OCI-M1 (cell line): ENCODE data around the gene FSIP2.
"Not testable (repeated sequence)": the region's sequence is repeated elsewhere in the genome, so short reads cannot be mapped to it uniquely, and the experiment has no call there.

Experiments used
- DNase-seq: peaks from one replicate; lab custom pipeline; 2025; lab: John Stamatoyannopoulos, UW

Gene FSIP2

GRCh38 chr2:185802926-185803325 lies 64.3 kb downstream of the FSIP2 start:
- DNase-seq = no peak

GRCh38 chr2:185806783-185807182 lies 68.2 kb downstream of the FSIP2 start:
- no peak for DNase-seq

GRCh38 chr2:185807351-185807750 lies 68.7 kb downstream of the FSIP2 start:
- no peak for DNase-seq

GRCh38 chr2:185811580-185811979 lies 73.0 kb downstream of the FSIP2 start:
- no peak for DNase-seq

GRCh38 chr2:185813707-185814106 lies 75.1 kb downstream of the FSIP2 start:
- no peak for DNase-seq

GRCh38 chr2:185817991-185818390 lies 79.4 kb downstream of the FSIP2 start:
- no peak for DNase-seq

- no peak for DNase-seq
Observed at GRCh38 chr2:185821467-185821866, 82.9 kb downstream of the FSIP2 start.

- DNase-seq = no peak
Observed at GRCh38 chr2:185823773-185824172, 85.2 kb downstream of the FSIP2 start.

- no peak for DNase-seq
Observed at GRCh38 chr2:185825557-185825956, 87.0 kb downstream of the FSIP2 start.

- no peak for DNase-seq
Observed at GRCh38 chr2:185828326-185828725, 89.7 kb downstream of the FSIP2 start.

GRCh38 chr2:185833864-185834263 lies 95.3 kb downstream of the FSIP2 start:
- no peak for DNase-seq

GRCh38 chr2:185835974-185836373 lies 97.4 kb downstream of the FSIP2 start:
- peak; percentile 52 for DNase-seq

GRCh38 chr2:185854885-185855284 lies 116.3 kb downstream of the FSIP2 start:
- DNase-seq = no peak

GRCh38 chr2:185857691-185858090 lies 119.1 kb downstream of the FSIP2 start:
- DNase-seq = no peak

- DNase-seq = no peak
Observed at GRCh38 chr2:185859506-185859905, 120.9 kb downstream of the FSIP2 start.

GRCh38 chr2:185860321-185860720 lies 121.7 kb downstream of the FSIP2 start:
- no peak for DNase-seq

GRCh38 chr2:185862657-185863398 lies 124.2 kb downstream of the FSIP2 start:
- no peak for DNase-seq

GRCh38 chr2:185864468-185865260 lies 126.1 kb downstream of the FSIP2 start:
- DNase-seq = not testable (repeated sequence)

- no peak for DNase-seq
Observed at GRCh38 chr2:185875136-185875931, 136.7 kb downstream of the FSIP2 start.

- DNase-seq = no peak
Observed at GRCh38 chr2:185876234-185876633, 137.6 kb downstream of the FSIP2 start.

GRCh38 chr2:185880396-185880795 lies 141.8 kb downstream of the FSIP2 start:
- no peak for DNase-seq
